LNCAP (cell line): Measurements from ENCODE around the gene TMEM221.

Experiments
- CTCF ChIP-seq: fragments of 450-650 bp; IDR thresholded peaks from 2 replicates; pipeline ENCODE4 v1.5.1; 2017; ENCODE audit warnings: mild to moderate bottlenecking

Gene TMEM221

DNA sequence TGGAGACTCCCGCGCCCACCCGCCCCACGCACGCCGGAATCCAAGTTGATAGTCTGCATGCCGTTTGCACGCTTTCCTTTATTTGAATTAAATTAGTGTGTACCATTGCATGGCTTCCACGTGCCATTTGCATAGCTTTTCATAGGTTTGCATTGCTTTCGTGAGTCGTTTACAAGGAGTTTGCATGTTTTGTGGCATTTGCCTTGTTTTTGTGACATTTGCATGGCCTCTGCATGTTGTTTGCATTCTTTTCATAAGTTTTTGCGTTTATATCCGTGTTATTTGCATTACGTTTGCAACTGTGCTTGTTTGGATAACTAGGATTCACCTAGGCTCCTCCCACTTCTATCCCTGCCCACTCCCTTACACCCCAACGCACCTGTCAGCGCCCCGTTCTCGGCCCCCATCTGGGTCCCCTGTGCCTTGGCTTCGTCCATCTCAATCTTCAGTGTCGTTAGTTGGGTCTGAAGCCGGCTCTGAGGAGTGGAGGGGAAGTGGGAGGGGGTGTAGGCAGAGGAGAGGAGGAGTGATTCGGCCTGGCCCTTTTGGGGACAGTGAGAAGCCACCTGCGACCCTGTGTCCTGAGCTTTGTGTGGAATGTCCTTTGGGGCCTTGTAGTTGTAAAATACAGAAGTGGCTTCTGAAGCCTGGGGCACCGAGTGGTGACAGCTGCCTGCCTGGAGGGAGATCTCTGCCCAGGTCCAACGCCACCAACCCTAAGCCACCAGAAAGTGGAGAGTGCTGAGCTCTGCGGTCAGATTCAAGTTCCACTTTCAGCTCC, 56.9 kb downstream of the TMEM221 start:
- TF ChIP-seq CTCF = no peak

GRCh38 chr19:17390665-17391370, 57.6 kb downstream of the TMEM221 start:
- peak; percentile 55 for TF ChIP-seq CTCF

DNA sequence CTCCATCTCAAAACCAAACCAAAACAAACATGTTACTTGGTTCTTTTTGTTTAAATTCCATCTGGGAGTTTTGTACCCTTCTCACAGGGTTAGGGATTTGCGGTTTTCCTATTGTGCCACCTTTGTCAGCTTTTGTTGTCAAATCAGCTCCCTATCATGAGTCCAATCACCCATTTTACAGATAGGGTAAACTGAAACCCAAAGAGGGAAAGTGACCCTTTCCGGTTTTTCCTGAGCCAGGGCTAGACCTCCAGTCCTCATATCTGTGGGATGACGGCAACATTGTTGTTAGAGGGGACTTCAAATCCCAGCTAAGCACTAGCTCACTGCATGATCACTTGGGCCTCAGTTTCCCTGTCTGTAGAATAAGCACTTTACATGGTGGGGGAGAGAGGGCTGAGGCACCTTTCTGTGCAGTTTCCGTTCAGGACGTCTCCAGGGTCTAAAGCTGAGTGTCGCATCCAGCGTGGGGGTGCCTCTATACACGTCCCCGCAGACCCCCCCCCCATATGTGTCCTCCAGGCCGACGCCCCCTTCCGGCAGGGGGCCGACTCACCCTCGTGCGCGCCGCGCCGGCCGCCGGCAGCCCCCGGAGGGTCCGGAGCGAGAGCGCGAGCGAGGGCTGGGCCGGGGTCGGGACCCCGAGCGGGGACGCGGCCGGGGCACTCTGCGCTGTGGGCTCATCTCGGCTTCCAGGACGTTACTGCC, 58.4 kb downstream of the TMEM221 start:
- TF ChIP-seq CTCF = no peak

DNA sequence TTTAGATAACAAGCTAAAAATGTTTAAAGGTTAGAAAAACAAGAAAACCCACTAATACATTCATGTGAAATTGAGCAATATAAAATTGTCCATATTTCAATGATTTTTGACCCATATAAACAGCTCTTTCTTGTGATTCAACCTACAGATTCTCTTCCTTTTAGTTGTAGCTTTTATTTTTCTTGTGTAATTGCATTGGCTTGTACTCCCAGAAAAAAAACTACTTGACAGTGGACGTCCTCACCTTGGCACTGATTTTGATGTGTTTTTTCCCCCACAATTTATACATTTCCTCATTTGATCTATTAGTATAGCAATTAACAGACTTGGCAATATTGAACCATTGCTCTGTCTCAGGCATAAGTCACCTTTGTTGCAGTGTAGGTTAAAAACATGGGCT, 59.2 kb downstream of the TMEM221 start:
- no peak for TF ChIP-seq CTCF

GRCh38 chr19:17385878-17386611, 62.4 kb downstream of the TMEM221 start:
- TF ChIP-seq CTCF = peak; percentile 88
